ENCODE results near the gene PXDC1.

GRCh38 chr6:3775847-3776246 is 24.3 kb upstream of the PXDC1 start:
- TF ChIP-seq CTCF (IDR thresholded peaks at IDR 0.05; ENCODE audit: low read depth, low read length) (no peak), POLR2A (IDR thresholded peaks at IDR 0.05; ENCODE audit: extremely low read depth, insufficient read length) (no peak)
- TF ChIP-seq, protein P1, sequence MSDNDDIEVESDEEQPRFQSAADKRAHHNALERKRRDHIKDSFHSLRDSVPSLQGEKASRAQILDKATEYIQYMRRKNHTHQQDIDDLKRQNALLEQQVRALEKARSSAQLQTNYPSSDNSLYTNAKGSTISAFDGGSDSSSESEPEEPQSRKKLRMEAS (IDR thresholded peaks at IDR 0.05; ENCODE audit: low read depth, low read length): no peak

All from NB4 (cell line).